Activated naive CD4-positive, alpha-beta T cell treated with anti-CD3 and anti-CD28 coated beads, Interleukin-2, amount 50 U/mL, for 24 hours (primary cell): ENCODE measurements around the gene SLC24A3.

Experiments used
- H3K27ac Mint-ChIP-seq: one replicate; pipeline ENCODE4 v1.8.0; 2021; ENCODE audit warnings: mild to moderate bottlenecking, mixed read lengths
- H3K27me3 Mint-ChIP-seq: one replicate; pipeline ENCODE4 v1.8.0; 2021; ENCODE audit warnings: mixed read lengths
- H3K36me3 Mint-ChIP-seq: one replicate; pipeline ENCODE4 v1.8.0; 2021; ENCODE audit warnings: mixed read lengths
- H3K4me1 Mint-ChIP-seq: one replicate; pipeline ENCODE4 v1.8.0; 2021; ENCODE audit warnings: mixed read lengths
- H3K4me3 Mint-ChIP-seq: one replicate; pipeline ENCODE4 v1.8.0; 2021; ENCODE audit warnings: mild to moderate bottlenecking, mixed read lengths
- H3K9me3 Mint-ChIP-seq: one replicate; pipeline ENCODE4 v1.8.0; 2021; ENCODE audit warnings: mixed read lengths

SLC24A3 gene

GRCh38 chr20:19599200-19599599, 386.8 kb downstream of the SLC24A3 start:
- Mint-ChIP-seq H3K4me3 (no peak overlapping the region), H3K27ac (no peak overlapping the region), H3K9me3 (no peaks in the 10 kb centered on the region), H3K4me1 (no peaks in the 10 kb centered on the region), H3K27me3 (peaks cover 3% of the 10 kb centered on the region), H3K36me3 (no peaks in the 10 kb centered on the region)

GRCh38 chr20:19600042-19600441, 387.6 kb downstream of the SLC24A3 start:
- no peak overlapping the region for H3K4me3 Mint-ChIP-seq
- H3K27ac Mint-ChIP-seq = no peak overlapping the region
- no peaks in the 10 kb centered on the region for H3K9me3 Mint-ChIP-seq
- no peaks in the 10 kb centered on the region for H3K36me3 Mint-ChIP-seq
- H3K4me1 Mint-ChIP-seq = no peaks in the 10 kb centered on the region
- H3K27me3 Mint-ChIP-seq = peaks cover 3% of the 10 kb centered on the region

GRCh38 chr20:19601126-19601810, 388.8 kb downstream of the SLC24A3 start:
- Mint-ChIP-seq H3K9me3 (no peaks in the 10 kb centered on the region), H3K27me3 (peaks cover 3% of the 10 kb centered on the region), H3K4me3 (no peak overlapping the region), H3K4me1 (no peaks in the 10 kb centered on the region), H3K27ac (no peak overlapping the region), H3K36me3 (no peaks in the 10 kb centered on the region)

- Mint-ChIP-seq H3K4me1 (no peaks in the 10 kb centered on the region), H3K9me3 (no peaks in the 10 kb centered on the region), H3K27ac (no peak overlapping the region), H3K27me3 (peaks cover 3% of the 10 kb centered on the region), H3K36me3 (no peaks in the 10 kb centered on the region), H3K4me3 (no peak overlapping the region)
These were observed 390.4 kb downstream of the SLC24A3 start for GRCh38 chr20:19602675-19603375.

GRCh38 chr20:19603376-19603750, 390.9 kb downstream of the SLC24A3 start:
- no peaks in the 10 kb centered on the region for H3K36me3 Mint-ChIP-seq
- H3K4me3 Mint-ChIP-seq = no peak overlapping the region
- no peaks in the 10 kb centered on the region for H3K4me1 Mint-ChIP-seq
- H3K9me3 Mint-ChIP-seq = no peaks in the 10 kb centered on the region
- H3K27ac Mint-ChIP-seq = no peak overlapping the region
- peaks cover 3% of the 10 kb centered on the region for H3K27me3 Mint-ChIP-seq

- H3K27ac Mint-ChIP-seq = no peak overlapping the region
- no peak overlapping the region for H3K4me3 Mint-ChIP-seq
- H3K9me3 Mint-ChIP-seq = no peaks in the 10 kb centered on the region
- no peaks in the 10 kb centered on the region for H3K36me3 Mint-ChIP-seq
- H3K4me1 Mint-ChIP-seq = no peaks in the 10 kb centered on the region
- peaks cover 5% of the 10 kb centered on the region for H3K27me3 Mint-ChIP-seq
These were observed 393.5 kb downstream of the SLC24A3 start for GRCh38 chr20:19605786-19606485.

- H3K4me3 Mint-ChIP-seq = no peak overlapping the region
These were observed 397.3 kb downstream of the SLC24A3 start for GRCh38 chr20:19609642-19610223.

GRCh38 chr20:19615629-19616028, 403.2 kb downstream of the SLC24A3 start:
- no peak overlapping the region for H3K4me3 Mint-ChIP-seq
- H3K36me3 Mint-ChIP-seq = no peaks in the 10 kb centered on the region
- no peaks in the 10 kb centered on the region for H3K9me3 Mint-ChIP-seq
- H3K4me1 Mint-ChIP-seq = no peaks in the 10 kb centered on the region
- H3K27me3 Mint-ChIP-seq = peaks cover 9% of the 10 kb centered on the region
- H3K27ac Mint-ChIP-seq = no peak overlapping the region

More at GRCh38 chr20:19609642-19610223, 397.3 kb downstream of the SLC24A3 start:
- H3K9me3 Mint-ChIP-seq = no peaks in the 10 kb centered on the region
- H3K4me1 Mint-ChIP-seq = no peaks in the 10 kb centered on the region
- no peak overlapping the region for H3K27ac Mint-ChIP-seq
- no peaks in the 10 kb centered on the region for H3K36me3 Mint-ChIP-seq
- peaks cover 4% of the 10 kb centered on the region for H3K27me3 Mint-ChIP-seq

GRCh38 chr20:19616081-19616480, 403.6 kb downstream of the SLC24A3 start:
- no peak overlapping the region for H3K27ac Mint-ChIP-seq
- H3K9me3 Mint-ChIP-seq = no peaks in the 10 kb centered on the region

GRCh38 chr20:19616620-19617019, 404.2 kb downstream of the SLC24A3 start:
- H3K27ac Mint-ChIP-seq = no peak overlapping the region
- peaks cover 9% of the 10 kb centered on the region for H3K27me3 Mint-ChIP-seq
- H3K4me3 Mint-ChIP-seq = no peak overlapping the region
- H3K4me1 Mint-ChIP-seq = no peaks in the 10 kb centered on the region
- no peaks in the 10 kb centered on the region for H3K36me3 Mint-ChIP-seq
- no peaks in the 10 kb centered on the region for H3K9me3 Mint-ChIP-seq

More at GRCh38 chr20:19616081-19616480, 403.6 kb downstream of the SLC24A3 start:
- Mint-ChIP-seq H3K27me3 (peaks cover 9% of the 10 kb centered on the region), H3K4me1 (no peaks in the 10 kb centered on the region), H3K36me3 (no peaks in the 10 kb centered on the region), H3K4me3 (no peak overlapping the region)

GRCh38 chr20:19617256-19617655, 404.8 kb downstream of the SLC24A3 start:
- H3K9me3 Mint-ChIP-seq = no peaks in the 10 kb centered on the region
- no peak overlapping the region for H3K27ac Mint-ChIP-seq
- peaks cover 14% of the 10 kb centered on the region for H3K27me3 Mint-ChIP-seq
- H3K36me3 Mint-ChIP-seq = no peaks in the 10 kb centered on the region
- no peak overlapping the region for H3K4me3 Mint-ChIP-seq
- no peaks in the 10 kb centered on the region for H3K4me1 Mint-ChIP-seq

- Mint-ChIP-seq H3K4me1 (no peaks in the 10 kb centered on the region), H3K36me3 (no peaks in the 10 kb centered on the region), H3K27ac (no peak overlapping the region), H3K27me3 (peaks cover 14% of the 10 kb centered on the region), H3K4me3 (no peak overlapping the region), H3K9me3 (no peaks in the 10 kb centered on the region)
These were observed 406.3 kb downstream of the SLC24A3 start for GRCh38 chr20:19618711-19619110.

- H3K4me3 Mint-ChIP-seq = no peak overlapping the region
- H3K9me3 Mint-ChIP-seq = no peaks in the 10 kb centered on the region
- H3K27me3 Mint-ChIP-seq = peaks cover 10% of the 10 kb centered on the region
- H3K36me3 Mint-ChIP-seq = no peaks in the 10 kb centered on the region
- no peak overlapping the region for H3K27ac Mint-ChIP-seq
- H3K4me1 Mint-ChIP-seq = no peaks in the 10 kb centered on the region
These were observed 407.5 kb downstream of the SLC24A3 start for GRCh38 chr20:19619904-19620430.

GRCh38 chr20:19620446-19620845, 408.0 kb downstream of the SLC24A3 start:
- Mint-ChIP-seq H3K4me1 (no peaks in the 10 kb centered on the region), H3K9me3 (no peaks in the 10 kb centered on the region), H3K27me3 (peaks cover 10% of the 10 kb centered on the region), H3K27ac (no peak overlapping the region), H3K4me3 (no peak overlapping the region), H3K36me3 (no peaks in the 10 kb centered on the region)

- no peak overlapping the region for H3K4me3 Mint-ChIP-seq
- H3K27me3 Mint-ChIP-seq = peaks cover 9% of the 10 kb centered on the region
- H3K36me3 Mint-ChIP-seq = no peaks in the 10 kb centered on the region
- no peaks in the 10 kb centered on the region for H3K9me3 Mint-ChIP-seq
- H3K4me1 Mint-ChIP-seq = no peaks in the 10 kb centered on the region
- H3K27ac Mint-ChIP-seq = no peak overlapping the region
These were observed 408.6 kb downstream of the SLC24A3 start for GRCh38 chr20:19621072-19621471.
